CD4-positive, alpha-beta T cell treated with Interleukin-4 for 4 hours (primary cell): ENCODE results near the gene ARHGEF16.

Source experiments
- DNase-seq: peaks from one replicate; pipeline ENCODE4 v3.0.0-alpha.2; 2020

The ARHGEF16 gene

DNA sequence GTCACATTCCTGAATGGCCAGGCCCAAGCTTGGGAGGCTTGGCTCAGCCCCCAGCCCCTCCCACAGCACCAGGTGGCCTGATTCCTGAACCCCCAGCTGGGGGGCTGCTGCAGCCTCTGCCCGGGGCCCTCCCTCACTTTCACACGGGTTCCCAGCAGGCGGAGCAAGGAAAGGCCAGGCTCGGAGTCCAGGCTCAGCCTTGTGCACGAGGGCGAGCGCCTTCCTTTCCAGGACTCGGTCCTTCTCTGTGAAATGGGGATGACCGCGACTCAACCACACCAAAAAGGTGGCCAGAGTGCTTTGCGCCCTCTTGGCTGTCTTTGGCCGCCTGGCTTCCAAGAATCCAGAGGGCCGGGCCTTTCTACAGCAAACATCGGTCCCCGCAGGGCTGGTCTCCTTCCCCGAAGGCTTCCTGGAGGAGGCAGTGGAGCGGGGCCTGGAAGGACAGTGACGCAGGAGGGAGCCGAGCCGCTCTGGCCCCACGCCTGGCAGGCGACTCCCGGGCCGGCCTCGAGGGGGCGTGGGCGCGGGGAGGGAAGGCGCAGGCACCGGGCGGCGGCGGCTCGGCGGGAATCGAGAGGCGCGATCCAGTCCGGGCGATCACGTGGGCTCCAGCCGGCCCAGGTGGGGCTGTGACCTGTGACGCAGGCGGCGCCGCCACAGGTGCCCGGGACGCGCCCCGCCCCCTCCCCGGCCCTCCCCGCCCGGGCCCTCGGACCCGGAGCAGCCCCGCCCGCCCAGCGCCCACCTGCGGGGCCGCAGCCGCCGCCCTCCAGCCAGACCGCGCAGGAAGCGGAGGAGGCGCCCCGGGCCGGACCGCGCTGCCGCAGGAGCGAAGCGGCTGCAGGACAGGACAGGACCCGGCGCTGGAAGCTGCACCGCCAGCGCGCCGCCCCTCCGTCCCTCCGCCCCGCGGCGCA lies at the start of gene ARHGEF16:
TSS of gene ARHGEF16 (plus strand) at position 775 of the 920 bp plus-strand sequence. CDS start 8,420 bp downstream, outside the sequence.
- DNase-seq = peak; percentile 2

DNA sequence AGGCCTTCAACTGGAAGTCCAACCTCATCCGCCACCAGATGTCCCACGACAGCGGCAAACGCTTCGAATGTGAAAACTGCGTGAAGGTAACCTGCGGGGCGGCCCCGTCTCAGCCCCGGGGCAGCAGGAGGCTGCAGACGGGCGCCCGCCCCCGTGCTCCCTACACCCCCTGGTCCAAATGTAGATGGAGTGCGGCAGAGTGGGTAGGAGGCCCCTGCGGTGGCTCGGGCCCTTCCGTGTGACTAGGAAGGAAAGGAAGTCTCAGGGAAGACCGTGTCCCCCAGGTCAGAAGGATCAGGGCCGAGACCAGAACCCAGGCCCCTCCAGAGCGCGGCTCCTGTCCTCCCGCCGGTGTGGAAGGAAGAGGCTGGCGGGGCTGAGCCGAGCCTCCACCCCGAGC lies 49.7 kb upstream of the ARHGEF16 start:
- no peak for DNase-seq

GRCh38 chr1:3405491-3405890 lies 49.0 kb upstream of the ARHGEF16 start:
- DNase-seq = no peak

GRCh38 chr1:3405974-3406867 lies 48.2 kb upstream of the ARHGEF16 start:
- no peak for DNase-seq

GRCh38 chr1:3407021-3407420 lies 47.4 kb upstream of the ARHGEF16 start:
- no peak for DNase-seq

- no peak for DNase-seq
Measured at GRCh38 chr1:3408751-3409266, 45.7 kb upstream of the ARHGEF16 start.

DNA sequence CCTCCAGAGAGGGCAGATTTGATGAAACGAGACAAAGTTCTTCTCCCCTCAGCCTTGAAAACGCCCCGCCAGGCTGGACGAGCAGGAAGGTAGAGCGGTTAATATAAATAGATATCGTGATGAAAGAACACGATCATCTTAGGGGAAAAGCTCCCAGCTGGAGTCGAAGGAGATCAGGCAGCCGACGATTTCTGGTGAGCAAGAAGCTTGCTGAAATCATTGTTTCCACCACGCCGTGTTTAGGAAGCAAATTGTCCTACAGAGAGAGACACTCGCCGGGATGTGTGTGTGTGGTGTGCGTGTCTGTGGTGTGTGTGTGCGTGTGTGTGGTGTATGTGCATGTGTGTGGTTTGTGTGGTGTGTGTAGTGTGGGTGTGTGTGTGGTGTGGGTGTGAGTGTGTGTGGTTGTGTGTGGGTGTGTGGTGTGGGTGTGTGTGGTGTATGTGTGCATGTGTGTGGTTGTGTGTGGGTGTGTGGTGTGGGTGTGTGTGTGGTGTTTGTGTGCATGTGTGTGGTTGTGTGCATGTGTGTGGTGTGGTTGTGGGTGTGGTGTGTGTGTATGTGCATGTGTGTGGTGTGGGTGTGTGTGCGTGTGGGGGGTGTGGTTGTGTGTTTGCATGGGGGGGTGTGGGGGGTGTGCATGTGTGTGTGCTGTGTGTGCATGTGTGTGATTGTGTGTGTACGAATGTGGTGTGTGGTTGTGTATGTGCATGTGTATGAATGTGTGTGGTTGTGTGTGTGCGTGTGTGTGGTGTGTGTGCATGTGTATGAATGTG lies 44.9 kb upstream of the ARHGEF16 start:
- DNase-seq = no peak

GRCh38 chr1:3410142-3410925 lies 44.1 kb upstream of the ARHGEF16 start:
- no peak for DNase-seq

DNA sequence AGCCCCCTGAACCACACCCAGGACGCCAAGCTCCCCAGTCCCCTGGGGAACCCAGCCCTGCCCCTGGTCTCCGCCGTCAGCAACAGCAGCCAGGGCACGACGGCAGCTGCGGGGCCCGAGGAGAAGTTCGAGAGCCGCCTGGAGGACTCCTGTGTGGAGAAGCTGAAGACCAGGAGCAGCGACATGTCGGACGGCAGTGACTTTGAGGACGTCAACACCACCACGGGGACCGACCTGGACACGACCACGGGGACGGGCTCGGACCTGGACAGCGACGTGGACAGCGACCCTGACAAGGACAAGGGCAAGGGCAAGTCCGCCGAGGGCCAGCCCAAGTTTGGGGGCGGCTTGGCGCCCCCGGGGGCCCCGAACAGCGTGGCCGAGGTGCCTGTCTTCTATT lies 42.7 kb upstream of the ARHGEF16 start:
- no peak for DNase-seq

DNA sequence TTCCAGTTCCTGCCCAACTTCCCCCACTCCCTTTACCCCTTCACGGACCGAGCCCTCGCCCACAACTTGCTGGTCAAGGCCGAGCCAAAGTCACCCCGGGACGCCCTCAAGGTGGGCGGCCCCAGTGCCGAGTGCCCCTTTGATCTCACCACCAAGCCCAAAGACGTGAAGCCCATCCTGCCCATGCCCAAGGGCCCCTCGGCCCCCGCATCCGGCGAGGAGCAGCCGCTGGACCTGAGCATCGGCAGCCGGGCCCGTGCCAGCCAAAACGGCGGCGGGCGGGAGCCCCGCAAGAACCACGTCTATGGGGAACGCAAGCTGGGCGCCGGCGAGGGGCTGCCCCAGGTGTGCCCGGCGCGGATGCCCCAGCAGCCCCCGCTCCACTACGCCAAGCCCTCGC lies 42.1 kb upstream of the ARHGEF16 start:
- no peak for DNase-seq

DNA sequence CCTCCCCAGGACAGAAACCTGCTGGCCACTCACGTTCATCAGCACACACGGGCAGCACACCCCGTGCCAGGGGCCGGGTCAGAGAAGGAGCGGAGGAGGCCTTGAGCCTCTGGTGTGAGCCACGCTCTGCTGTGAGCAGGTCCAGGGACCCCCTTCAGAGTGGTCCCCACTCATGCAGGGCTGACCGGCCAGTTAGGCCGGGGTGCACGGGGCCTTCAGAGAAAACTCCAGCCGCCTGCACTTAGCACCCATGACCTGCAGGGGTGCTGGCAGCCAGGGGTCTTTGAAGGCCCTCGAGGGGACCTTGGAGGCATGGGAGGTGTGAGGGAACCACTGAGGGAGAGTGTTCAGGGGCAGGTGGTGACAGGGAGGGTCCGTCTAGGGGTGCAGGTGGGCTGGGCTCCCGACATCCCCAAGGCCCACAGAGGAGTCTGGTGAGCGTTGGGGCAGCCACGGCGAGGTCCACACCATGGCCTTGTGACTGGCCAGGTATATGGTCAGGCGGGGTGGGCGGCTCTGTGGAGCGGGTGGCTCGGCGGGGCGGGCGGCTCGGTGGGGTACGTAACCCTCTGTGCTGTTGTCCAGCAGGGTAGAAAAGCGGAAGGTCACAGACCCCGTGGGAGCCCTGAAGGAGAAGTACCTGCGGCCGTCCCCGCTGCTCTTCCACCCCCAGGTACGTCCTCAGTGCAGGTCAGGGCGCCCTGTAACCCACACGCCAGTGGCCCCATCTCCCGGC lies 40.3 kb upstream of the ARHGEF16 start:
- no peak for DNase-seq

DNA sequence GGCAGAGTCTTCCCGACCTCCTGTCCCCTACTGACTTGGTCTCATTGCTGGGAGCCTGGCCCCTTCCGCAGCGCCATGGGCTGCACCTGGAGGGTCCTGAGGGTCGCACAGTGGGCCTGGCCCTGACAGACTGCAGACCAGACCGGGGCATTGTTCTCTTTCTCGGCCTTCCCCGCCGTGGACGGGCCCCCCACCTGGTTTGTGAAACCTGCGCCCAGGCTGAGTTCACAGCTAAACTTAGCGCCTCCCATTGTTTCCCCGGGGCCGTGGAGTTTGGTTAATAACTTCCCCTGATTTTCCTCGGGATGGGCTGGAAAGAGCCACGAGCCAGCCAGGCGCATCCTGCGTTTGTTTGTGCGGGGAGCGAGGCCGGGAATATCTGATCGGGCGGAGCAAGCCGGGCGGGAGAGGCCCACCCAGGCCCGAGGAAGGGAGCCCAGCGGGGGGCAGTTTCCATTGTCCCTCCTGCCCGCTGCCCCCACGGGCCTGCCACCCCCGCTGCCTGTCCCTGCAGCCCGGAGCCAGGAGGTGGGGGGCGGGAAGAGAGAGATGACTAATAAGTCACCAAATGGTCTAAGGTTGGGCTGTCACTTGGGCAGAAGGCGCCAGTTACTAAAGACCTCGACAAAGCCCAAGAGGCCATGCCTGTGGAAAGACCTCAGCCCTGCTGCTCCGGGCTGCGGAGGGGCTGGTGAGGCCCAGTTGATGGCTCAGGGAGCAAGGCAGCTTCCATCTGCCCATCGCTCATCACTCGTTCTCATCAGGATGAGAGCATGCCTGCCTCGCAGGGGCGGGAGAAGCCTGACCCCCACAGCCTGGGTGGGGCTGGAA lies 39.0 kb upstream of the ARHGEF16 start:
- no peak for DNase-seq

- no peak for DNase-seq
Measured at GRCh38 chr1:3417082-3417739, 37.3 kb upstream of the ARHGEF16 start.

GRCh38 chr1:3417934-3418333 lies 36.5 kb upstream of the ARHGEF16 start:
- DNase-seq = no peak

GRCh38 chr1:3418600-3418999 lies 35.9 kb upstream of the ARHGEF16 start:
- DNase-seq = no peak

GRCh38 chr1:3419415-3420204 lies 34.9 kb upstream of the ARHGEF16 start:
- DNase-seq = no peak

DNA sequence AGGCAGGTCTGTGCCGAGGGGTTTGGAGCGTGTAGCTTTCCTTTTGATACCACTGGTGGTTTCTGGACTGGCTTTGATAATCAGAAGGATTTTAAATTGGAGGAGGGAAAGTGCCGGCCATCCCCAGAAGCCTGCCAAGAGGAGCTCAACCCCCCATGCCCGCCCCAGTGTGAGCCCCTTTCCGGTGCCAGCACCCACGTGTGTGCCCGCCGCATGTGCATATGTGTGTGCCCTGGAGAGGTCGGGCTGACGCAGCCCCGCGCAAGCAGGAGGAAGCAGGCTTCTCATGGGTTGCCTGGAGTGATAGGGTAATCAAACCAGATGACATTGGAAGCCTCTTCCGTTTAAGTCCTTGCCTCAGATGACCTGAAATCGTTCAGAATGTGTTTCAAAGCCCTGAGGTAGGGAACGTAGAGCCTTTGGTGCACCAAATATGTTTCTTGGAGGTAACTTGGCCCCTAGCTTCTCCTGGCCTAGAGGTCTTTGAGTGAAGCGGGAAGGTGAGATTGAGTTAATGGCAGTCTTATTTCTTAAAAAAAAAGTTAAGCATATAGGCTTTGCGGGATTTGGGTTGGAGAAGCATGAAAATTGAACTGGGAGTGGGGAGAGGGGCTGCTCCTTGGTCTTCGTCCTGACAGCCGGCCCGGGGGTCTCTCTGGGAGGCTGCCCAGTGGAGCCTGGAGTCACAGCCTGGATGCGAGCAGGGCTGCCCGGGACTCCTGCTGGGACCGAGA lies 34.1 kb upstream of the ARHGEF16 start:
- no peak for DNase-seq

GRCh38 chr1:3422638-3423037 lies 31.8 kb upstream of the ARHGEF16 start:
- no peak for DNase-seq
